GM21390 (cell line): Measurements from ENCODE around the gene CHST15.

ENCODE experiments used
- ATAC-seq: cut with Tn5 transposase; IDR thresholded peaks from one replicate; pipeline ENCODE4 v1.9.1; 2021; ENCODE audit not compliant: unreplicated experiment

Gene CHST15

GRCh38 chr10:124066781-124067714 is 26.4 kb downstream of the CHST15 start:
- ATAC-seq: no peak

- ATAC-seq: no peak
Measured at GRCh38 chr10:124066126-124066700, 27.2 kb downstream of the CHST15 start.

- no peak for ATAC-seq
Measured at GRCh38 chr10:124065382-124066125, 27.8 kb downstream of the CHST15 start.

- ATAC-seq: no peak
Measured at GRCh38 chr10:124064676-124065075, 28.7 kb downstream of the CHST15 start.

GRCh38 chr10:124063750-124064603 is 29.4 kb downstream of the CHST15 start:
- ATAC-seq: peak; percentile 58

GRCh38 chr10:124062390-124062789 is 31.0 kb downstream of the CHST15 start:
- no peak for ATAC-seq

GRCh38 chr10:124061030-124061429 is 32.4 kb downstream of the CHST15 start:
- no peak for ATAC-seq

GRCh38 chr10:124060148-124060720 is 33.2 kb downstream of the CHST15 start:
- ATAC-seq: no peak

- no peak for ATAC-seq
Measured at GRCh38 chr10:124059551-124059950, 33.8 kb downstream of the CHST15 start.

GRCh38 chr10:124058346-124059003 is 34.9 kb downstream of the CHST15 start:
- no peak for ATAC-seq

GRCh38 chr10:124057601-124058000 is 35.8 kb downstream of the CHST15 start:
- ATAC-seq: no peak

- ATAC-seq: no peak
Measured at GRCh38 chr10:124056337-124056980, 36.9 kb downstream of the CHST15 start.

- ATAC-seq: no peak
Measured at GRCh38 chr10:124053971-124054370, 39.4 kb downstream of the CHST15 start.

GRCh38 chr10:124052561-124052960 is 40.8 kb downstream of the CHST15 start:
- no peak for ATAC-seq

GRCh38 chr10:124050021-124051015 is 43.1 kb downstream of the CHST15 start:
- ATAC-seq: no peak

GRCh38 chr10:124049484-124049883 is 43.9 kb downstream of the CHST15 start:
- no peak for ATAC-seq

- no peak for ATAC-seq
Measured at GRCh38 chr10:124048371-124049290, 44.8 kb downstream of the CHST15 start.
